ENCODE results near the gene CDH3. TPM values are rescaled to one million over a fixed set of nuclear protein-coding genes. Genes with fewer than 3 reads are reported as not detected.

Gene CDH3
- total RNA-seq, 6 donors from 2014 or later = 3.6 to 12.3 (median 9.9) TPM

DNA sequence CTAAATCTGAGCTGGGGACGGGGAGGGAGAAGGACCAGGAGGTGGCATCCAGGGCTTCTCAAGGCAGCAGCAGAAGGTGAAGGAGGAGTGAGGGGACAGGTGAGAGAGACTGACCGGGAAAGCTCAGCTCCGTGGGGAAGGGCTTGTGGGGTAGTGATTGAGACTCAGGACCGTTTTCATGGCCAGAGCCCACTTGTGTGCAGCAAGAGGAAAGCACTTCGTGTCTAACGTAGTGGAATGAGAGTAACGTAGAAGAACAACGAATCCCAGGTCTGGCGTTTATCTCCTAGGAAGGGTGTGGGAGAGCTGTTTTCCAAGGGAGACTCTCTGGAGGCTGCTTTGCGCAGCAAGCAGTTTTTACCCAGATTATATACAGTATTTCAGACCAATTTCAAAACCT is 1.3 kb upstream of the CDH3 start:
- Histone ChIP-seq H3K9me3 (no peaks in the 10 kb centered on the region), H3K36me3 (no peaks in the 10 kb centered on the region), H3K27me3 (peaks cover 0 to 27% (median 11%) of the 10 kb centered on the region in 4 donors), H3K27ac (no peak overlapping the region), H3K4me1 (peaks cover 19 to 34% (median 29%) of the 10 kb centered on the region in 4 donors), H3K4me3 (no peak overlapping the region)
- DNase-seq = no peak
- 44 to 48% methylated on average over 10 of the region's 10 CpGs for WGBS, 2 donors
- ATAC-seq (ENCODE audit: low FRiP score in 2 of 2) = no peak
- TF ChIP-seq, protein P1, sequence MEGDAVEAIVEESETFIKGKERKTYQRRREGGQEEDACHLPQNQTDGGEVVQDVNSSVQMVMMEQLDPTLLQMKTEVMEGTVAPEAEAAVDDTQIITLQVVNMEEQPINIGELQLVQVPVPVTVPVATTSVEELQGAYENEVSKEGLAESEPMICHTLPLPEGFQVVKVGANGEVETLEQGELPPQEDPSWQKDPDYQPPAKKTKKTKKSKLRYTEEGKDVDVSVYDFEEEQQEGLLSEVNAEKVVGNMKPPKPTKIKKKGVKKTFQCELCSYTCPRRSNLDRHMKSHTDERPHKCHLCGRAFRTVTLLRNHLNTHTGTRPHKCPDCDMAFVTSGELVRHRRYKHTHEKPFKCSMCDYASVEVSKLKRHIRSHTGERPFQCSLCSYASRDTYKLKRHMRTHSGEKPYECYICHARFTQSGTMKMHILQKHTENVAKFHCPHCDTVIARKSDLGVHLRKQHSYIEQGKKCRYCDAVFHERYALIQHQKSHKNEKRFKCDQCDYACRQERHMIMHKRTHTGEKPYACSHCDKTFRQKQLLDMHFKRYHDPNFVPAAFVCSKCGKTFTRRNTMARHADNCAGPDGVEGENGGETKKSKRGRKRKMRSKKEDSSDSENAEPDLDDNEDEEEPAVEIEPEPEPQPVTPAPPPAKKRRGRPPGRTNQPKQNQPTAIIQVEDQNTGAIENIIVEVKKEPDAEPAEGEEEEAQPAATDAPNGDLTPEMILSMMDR (IDR thresholded peaks at IDR 0.05) = no peak
- no peak for TF ChIP-seq POLR2A (IDR thresholded peaks at IDR 0.05)
- no peak for TF ChIP-seq POLR2AphosphoS5 (IDR thresholded peaks at IDR 0.05)
- no peak for TF ChIP-seq EP300 (IDR thresholded peaks at IDR 0.05)

DNA sequence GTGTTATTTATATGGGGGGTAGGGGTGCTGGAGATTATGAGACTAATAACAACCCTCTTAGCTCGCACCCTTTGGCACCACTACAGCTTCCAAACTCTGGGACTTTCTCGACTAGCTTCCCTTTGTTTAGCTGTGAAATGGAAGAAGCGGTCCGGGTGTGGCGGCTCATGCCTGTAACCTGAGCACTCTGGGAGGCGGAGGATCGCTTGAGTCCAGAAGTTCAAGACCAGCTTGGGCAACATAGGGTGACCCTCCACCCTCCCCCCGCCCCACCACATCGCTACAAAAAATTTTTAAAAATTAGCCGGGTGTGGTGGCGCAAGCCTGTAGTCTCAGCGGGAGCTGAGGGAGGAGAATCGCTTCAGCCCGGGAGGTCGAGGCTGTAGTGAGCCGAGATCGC is 814 bp upstream of the CDH3 start:
- Histone ChIP-seq H3K27ac (no peak overlapping the region), H3K9me3 (no peaks in the 10 kb centered on the region), H3K4me1 (peaks cover 19 to 34% (median 29%) of the 10 kb centered on the region in 4 donors), H3K4me3 (peak overlapping the region in 3 of 4 donors; percentile 50 to 57 (median 52)), H3K27me3 (peaks cover 0 to 27% (median 11%) of the 10 kb centered on the region in 4 donors), H3K36me3 (no peaks in the 10 kb centered on the region)
- no peak for DNase-seq
- ATAC-seq (ENCODE audit: low FRiP score in 2 of 2) = no peak
- WGBS, 2 donors = 10 to 11% methylated on average over 17 of the region's 17 CpGs
- no peak for TF ChIP-seq POLR2AphosphoS5 (IDR thresholded peaks at IDR 0.05)
- no peak for TF ChIP-seq POLR2A (IDR thresholded peaks at IDR 0.05)
- TF ChIP-seq, protein P1 (IDR thresholded peaks at IDR 0.05) = no peak
- TF ChIP-seq EP300 (IDR thresholded peaks at IDR 0.05) = no peak

DNA sequence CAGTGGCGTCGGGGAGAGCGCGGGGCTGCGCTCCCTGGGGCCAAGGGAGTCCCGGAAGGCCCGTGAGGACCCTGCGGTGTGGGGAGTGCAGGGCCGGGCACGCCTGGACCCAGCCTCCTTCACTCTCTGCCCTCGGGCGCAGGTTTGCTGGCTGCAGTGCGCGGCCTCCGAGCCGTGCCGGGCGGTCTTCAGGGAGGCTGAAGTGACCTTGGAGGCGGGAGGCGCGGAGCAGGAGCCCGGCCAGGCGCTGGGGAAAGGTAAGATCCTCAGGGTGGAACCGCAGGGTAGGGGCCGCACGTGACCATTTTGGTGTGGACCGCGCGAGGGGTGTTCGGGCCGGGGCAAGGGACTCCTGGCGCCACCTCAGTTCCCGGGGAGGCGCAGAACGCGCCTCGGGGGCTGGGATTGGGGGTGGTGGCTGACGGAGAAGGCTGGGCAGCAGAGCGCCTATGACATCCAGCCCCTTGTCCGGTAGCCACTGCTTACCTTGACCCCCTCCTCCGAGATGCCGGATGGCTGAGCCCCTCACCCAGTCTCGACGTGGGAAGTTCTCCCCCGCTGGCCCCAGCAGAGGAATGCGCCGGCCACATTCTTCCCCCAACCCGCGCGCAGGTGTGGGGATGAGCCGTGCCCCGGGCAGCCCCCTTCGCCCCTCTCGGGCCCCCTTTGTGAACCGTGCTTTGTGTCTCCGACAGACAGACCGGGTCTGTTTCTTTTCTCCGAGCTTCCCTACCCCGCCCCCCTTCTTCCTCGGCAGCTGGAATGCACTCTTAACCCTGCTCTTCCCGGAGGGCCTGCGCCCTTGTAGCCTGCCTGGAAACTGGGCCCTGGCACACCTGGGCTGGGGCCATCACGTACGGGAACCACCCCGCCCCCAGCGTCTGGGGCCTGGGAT is 631 bp downstream of the CDH3 start:
- no peak for TF ChIP-seq POLR2AphosphoS5 (IDR thresholded peaks at IDR 0.05)
- ATAC-seq (ENCODE audit: low FRiP score in 2 of 2) (peak; percentile 36 to 38), DNase-seq (peak; percentile 26 to 83)
- H3K9me3 ChIP-seq = no peaks in the 10 kb centered on the region
- H3K27me3 ChIP-seq = peaks cover 0 to 27% (median 11%) of the 10 kb centered on the region in 4 donors
- H3K4me3 ChIP-seq = peak overlapping the region in 3 of 4 donors; percentile 50 to 57 (median 52)
- peaks cover 19 to 34% (median 29%) of the 10 kb centered on the region in 4 donors for H3K4me1 ChIP-seq
- 2 to 5% methylated on average over 40 to 56 of the region's 66 CpGs for WGBS, 2 donors
- H3K27ac ChIP-seq = no peak overlapping the region
- no peaks in the 10 kb centered on the region for H3K36me3 ChIP-seq

DNA sequence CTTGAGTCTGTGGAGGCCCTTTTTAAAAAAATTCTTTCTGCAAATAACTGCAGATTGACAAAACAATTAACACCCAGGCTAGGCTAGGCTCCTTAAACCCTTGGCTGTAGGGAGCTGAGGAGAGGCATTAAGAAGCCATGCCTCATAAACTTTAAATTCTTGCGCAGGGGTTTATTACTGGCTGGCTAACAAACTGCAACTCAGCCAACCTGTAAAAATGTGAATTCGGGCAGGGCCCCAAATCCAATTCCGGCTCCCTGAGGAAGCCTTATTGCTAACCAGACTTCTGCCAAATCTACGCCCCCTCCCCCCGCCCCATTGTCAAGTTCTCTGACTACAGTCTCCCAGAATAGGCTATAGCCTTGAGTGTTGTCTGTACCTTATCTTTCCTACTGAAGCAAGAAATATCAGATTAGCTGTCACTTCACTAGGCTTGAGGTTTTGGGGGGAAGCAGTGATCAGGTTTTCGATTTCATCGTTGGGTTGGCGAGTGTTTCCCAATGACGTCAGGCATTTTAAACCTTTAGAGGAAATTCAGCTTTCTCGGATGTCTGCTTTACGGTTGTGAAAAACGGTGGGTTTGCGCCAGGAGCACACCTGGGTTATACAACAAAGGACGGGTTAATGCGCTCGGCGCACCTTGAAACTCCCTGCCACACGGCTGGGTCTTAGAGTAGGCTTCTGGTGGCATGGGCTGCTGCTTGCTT is 2.0 kb downstream of the CDH3 start:
- DNase-seq (no peak), ATAC-seq (ENCODE audit: low FRiP score in 2 of 2) (no peak)
- Histone ChIP-seq H3K4me1 (peaks cover 19 to 32% (median 27%) of the 10 kb centered on the region in 4 donors), H3K9me3 (no peaks in the 10 kb centered on the region), H3K36me3 (no peaks in the 10 kb centered on the region), H3K27me3 (peaks cover 0 to 27% (median 11%) of the 10 kb centered on the region in 4 donors), H3K4me3 (no peak overlapping the region), H3K27ac (no peak overlapping the region)
- no peak for TF ChIP-seq POLR2AphosphoS5 (IDR thresholded peaks at IDR 0.05)
- TF ChIP-seq EP300 (IDR thresholded peaks at IDR 0.05) = no peak
- no peak for TF ChIP-seq POLR2A (IDR thresholded peaks at IDR 0.05)
- TF ChIP-seq, protein P1 (IDR thresholded peaks at IDR 0.05) = no peak
- 67 to 70% methylated on average over 18 of the region's 18 CpGs for WGBS, 2 donors

DNA sequence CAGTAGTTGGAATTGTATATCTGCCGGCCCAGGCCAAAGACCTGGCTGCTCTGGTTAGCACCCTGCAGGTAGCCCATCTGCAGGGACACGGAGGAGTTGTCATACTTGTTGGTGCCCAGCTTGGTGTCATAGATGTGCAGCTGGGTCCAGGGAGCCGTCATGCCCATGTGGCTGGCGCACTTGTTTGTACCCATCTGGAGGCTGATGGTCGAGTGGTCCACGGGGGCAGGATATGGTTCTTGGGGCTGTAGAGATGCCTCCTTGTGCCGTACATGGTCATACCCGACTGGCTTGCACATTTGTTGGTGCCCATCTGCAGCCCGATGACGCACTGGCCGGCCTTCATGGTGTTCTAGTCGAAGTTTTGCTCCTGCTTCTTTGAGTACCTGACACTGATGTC is 6.0 kb downstream of the CDH3 start:
- DNase-seq (no peak), ATAC-seq (ENCODE audit: low FRiP score in 2 of 2) (no peak)
- 91 to 92% methylated on average over 6 to 11 of the region's 12 CpGs for WGBS, 2 donors
- H3K4me1 ChIP-seq = peaks cover 0 to 4% (median 2%) of the 10 kb centered on the region in 4 donors
- H3K27me3 ChIP-seq = peaks cover 0 to 8% (median 0%) of the 10 kb centered on the region in 4 donors
- no peaks in the 10 kb centered on the region for H3K36me3 ChIP-seq
- TF ChIP-seq EP300 (IDR thresholded peaks at IDR 0.05) = no peak
- TF ChIP-seq POLR2A (IDR thresholded peaks at IDR 0.05) = no peak
- TF ChIP-seq, protein P1 (IDR thresholded peaks at IDR 0.05) = no peak
- TF ChIP-seq POLR2AphosphoS5 (IDR thresholded peaks at IDR 0.05) = no peak
- H3K9me3 ChIP-seq = no peaks in the 10 kb centered on the region
- no peak overlapping the region for H3K4me3 ChIP-seq
- H3K27ac ChIP-seq = no peak overlapping the region
